Measurements from ENCODE around the gene VMAC.

VMAC gene

GRCh38 chr19:5877882-5878281, 26.8 kb upstream of the VMAC start:
- Histone ChIP-seq H4K12ac (ENCODE audit: low read depth, low read length) (no peak overlapping the region), H3K4me2 (ENCODE audit: low read length) (no peak overlapping the region), H2AK5ac (ENCODE audit: low read length) (no peak overlapping the region), H3K36me3 (ENCODE audit: control insufficient read depth in 1 of 2, insufficient read depth in 2 of 2, low read length in 2 of 2) (no peaks in the 10 kb centered on the region), H3K18ac (ENCODE audit: low read length) (no peak overlapping the region), H3K9me3 (ENCODE audit: insufficient read depth, low read depth, low read length) (no peaks in the 10 kb centered on the region), H3K27ac (ENCODE audit: low read depth, low read length) (no peak overlapping the region), H3K79me1 (ENCODE audit: low read length) (no peaks in the 10 kb centered on the region), H3K23ac (ENCODE audit: low read length) (no peak overlapping the region), H3K4ac (ENCODE audit: low read depth, low read length) (no peak overlapping the region), H3K27me3 (ENCODE audit: insufficient read depth, low read length) (no peaks in the 10 kb centered on the region), H2AFZ (ENCODE audit: insufficient read depth, low read length, poor library complexity) (no peak overlapping the region), H2BK5ac (ENCODE audit: low read depth, low read length, poor library complexity) (no peak overlapping the region), H3K79me2 (ENCODE audit: control insufficient read depth, insufficient read depth, low read length, poor library complexity) (no peaks in the 10 kb centered on the region), H4K8ac (ENCODE audit: low read depth, low read length) (no peak overlapping the region), H4K91ac (ENCODE audit: low read depth, low read length) (no peak overlapping the region), H3K9ac (ENCODE audit: low read length) (no peak overlapping the region), H2BK120ac (ENCODE audit: insufficient read depth, low read length, poor library complexity) (no peak overlapping the region), H3K14ac (ENCODE audit: low read length) (no peak overlapping the region), H2BK12ac (ENCODE audit: low read length) (no peak overlapping the region), H3K4me3 (ENCODE audit: low read depth, low read length) (no peak overlapping the region), H3K4me1 (ENCODE audit: control insufficient read depth in 1 of 2, insufficient read depth in 2 of 2, low read length in 2 of 2) (peaks cover 0 to 5% of the 10 kb centered on the region in 2 experiments)
- no peak for DNase-seq
- WGBS (ENCODE audit: extremely low coverage, insufficient coverage, insufficient read length) = no CpG with 5 or more reads among the region's 9 CpGs

- H4K8ac ChIP-seq (ENCODE audit: low read depth, low read length) = no peak overlapping the region
- H2BK12ac ChIP-seq (ENCODE audit: low read length) = no peak overlapping the region
- no peaks in the 10 kb centered on the region for H3K79me1 ChIP-seq (ENCODE audit: low read length)
- H2AFZ ChIP-seq (ENCODE audit: insufficient read depth, low read length, poor library complexity) = no peak overlapping the region
- no peak overlapping the region for H3K14ac ChIP-seq (ENCODE audit: low read length)
- H2BK5ac ChIP-seq (ENCODE audit: low read depth, low read length, poor library complexity) = no peak overlapping the region
- H3K9me3 ChIP-seq (ENCODE audit: insufficient read depth, low read depth, low read length) = no peaks in the 10 kb centered on the region
- H2BK120ac ChIP-seq (ENCODE audit: insufficient read depth, low read length, poor library complexity) = no peak overlapping the region
- H4K12ac ChIP-seq (ENCODE audit: low read depth, low read length) = no peak overlapping the region
- no peaks in the 10 kb centered on the region for H3K36me3 ChIP-seq (ENCODE audit: control insufficient read depth in 1 of 2, insufficient read depth in 2 of 2, low read length in 2 of 2)
- no peak overlapping the region for H3K18ac ChIP-seq (ENCODE audit: low read length)
- H3K23ac ChIP-seq (ENCODE audit: low read length) = no peak overlapping the region
- H3K79me2 ChIP-seq (ENCODE audit: control insufficient read depth, insufficient read depth, low read length, poor library complexity) = no peaks in the 10 kb centered on the region
- no peak overlapping the region for H3K4me3 ChIP-seq (ENCODE audit: low read depth, low read length)
- no peaks in the 10 kb centered on the region for H3K27me3 ChIP-seq (ENCODE audit: insufficient read depth, low read length)
- no peak overlapping the region for H3K4me2 ChIP-seq (ENCODE audit: low read length)
- H3K4me1 ChIP-seq (ENCODE audit: control insufficient read depth in 1 of 2, insufficient read depth in 2 of 2, low read length in 2 of 2) = peaks cover 0 to 5% of the 10 kb centered on the region in 2 experiments
- H2AK5ac ChIP-seq (ENCODE audit: low read length) = no peak overlapping the region
- no peak overlapping the region for H3K27ac ChIP-seq (ENCODE audit: low read depth, low read length)
- no peak overlapping the region for H4K91ac ChIP-seq (ENCODE audit: low read depth, low read length)
- H3K4ac ChIP-seq (ENCODE audit: low read depth, low read length) = no peak overlapping the region
- WGBS (ENCODE audit: extremely low coverage, insufficient coverage, insufficient read length) = no CpG with 5 or more reads among the region's 6 CpGs
- no peak overlapping the region for H3K9ac ChIP-seq (ENCODE audit: low read length)
- no peak for DNase-seq
These were observed 24.5 kb upstream of the VMAC start for GRCh38 chr19:5880196-5880595.

DNA sequence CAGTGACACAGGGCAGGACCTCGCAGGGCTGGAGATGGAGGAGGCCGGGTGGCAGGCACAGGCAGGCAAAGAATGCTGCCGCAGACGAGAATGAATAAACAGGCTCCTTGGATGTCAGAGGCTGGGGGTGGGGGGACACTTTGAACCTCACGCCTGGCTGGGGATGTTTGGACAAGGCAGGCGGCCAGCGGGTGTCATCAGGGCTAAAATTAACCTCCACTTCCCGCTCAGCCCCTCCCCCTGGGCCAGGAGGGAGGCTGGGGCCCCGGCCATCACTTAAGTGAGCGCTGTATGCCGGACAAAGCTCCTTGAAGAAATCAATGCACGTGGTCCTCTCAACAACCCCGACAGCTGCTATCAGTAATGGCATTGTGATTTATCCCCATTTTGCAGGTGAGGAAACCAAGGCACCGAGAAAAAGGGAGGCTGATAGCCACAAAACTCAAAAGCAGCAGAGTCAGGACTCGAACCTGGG, 24.0 kb upstream of the VMAC start:
- Histone ChIP-seq H2BK120ac (ENCODE audit: insufficient read depth, low read length, poor library complexity) (no peak overlapping the region), H3K4ac (ENCODE audit: low read depth, low read length) (no peak overlapping the region), H3K27ac (ENCODE audit: low read depth, low read length) (no peak overlapping the region), H2AK5ac (ENCODE audit: low read length) (no peak overlapping the region), H2BK5ac (ENCODE audit: low read depth, low read length, poor library complexity) (no peak overlapping the region), H2AFZ (ENCODE audit: insufficient read depth, low read length, poor library complexity) (no peak overlapping the region), H4K8ac (ENCODE audit: low read depth, low read length) (no peak overlapping the region), H3K23ac (ENCODE audit: low read length) (no peak overlapping the region), H4K12ac (ENCODE audit: low read depth, low read length) (no peak overlapping the region), H3K14ac (ENCODE audit: low read length) (no peak overlapping the region), H3K4me3 (ENCODE audit: low read depth, low read length) (no peak overlapping the region), H2BK12ac (ENCODE audit: low read length) (no peak overlapping the region), H4K91ac (ENCODE audit: low read depth, low read length) (no peak overlapping the region), H3K4me1 (ENCODE audit: control insufficient read depth in 1 of 2, insufficient read depth in 2 of 2, low read length in 2 of 2) (peaks cover 0 to 5% of the 10 kb centered on the region in 2 experiments), H3K18ac (ENCODE audit: low read length) (no peak overlapping the region), H3K27me3 (ENCODE audit: insufficient read depth, low read length) (no peaks in the 10 kb centered on the region), H3K79me2 (ENCODE audit: control insufficient read depth, insufficient read depth, low read length, poor library complexity) (no peaks in the 10 kb centered on the region), H3K79me1 (ENCODE audit: low read length) (no peaks in the 10 kb centered on the region), H3K9ac (ENCODE audit: low read length) (no peak overlapping the region), H3K36me3 (ENCODE audit: control insufficient read depth in 1 of 2, insufficient read depth in 2 of 2, low read length in 2 of 2) (no peaks in the 10 kb centered on the region), H3K4me2 (ENCODE audit: low read length) (no peak overlapping the region), H3K9me3 (ENCODE audit: insufficient read depth, low read depth, low read length) (no peaks in the 10 kb centered on the region)
- no peak for DNase-seq
- WGBS (ENCODE audit: extremely low coverage, insufficient coverage, insufficient read length) = no CpG with 5 or more reads among the region's 15 CpGs

DNA sequence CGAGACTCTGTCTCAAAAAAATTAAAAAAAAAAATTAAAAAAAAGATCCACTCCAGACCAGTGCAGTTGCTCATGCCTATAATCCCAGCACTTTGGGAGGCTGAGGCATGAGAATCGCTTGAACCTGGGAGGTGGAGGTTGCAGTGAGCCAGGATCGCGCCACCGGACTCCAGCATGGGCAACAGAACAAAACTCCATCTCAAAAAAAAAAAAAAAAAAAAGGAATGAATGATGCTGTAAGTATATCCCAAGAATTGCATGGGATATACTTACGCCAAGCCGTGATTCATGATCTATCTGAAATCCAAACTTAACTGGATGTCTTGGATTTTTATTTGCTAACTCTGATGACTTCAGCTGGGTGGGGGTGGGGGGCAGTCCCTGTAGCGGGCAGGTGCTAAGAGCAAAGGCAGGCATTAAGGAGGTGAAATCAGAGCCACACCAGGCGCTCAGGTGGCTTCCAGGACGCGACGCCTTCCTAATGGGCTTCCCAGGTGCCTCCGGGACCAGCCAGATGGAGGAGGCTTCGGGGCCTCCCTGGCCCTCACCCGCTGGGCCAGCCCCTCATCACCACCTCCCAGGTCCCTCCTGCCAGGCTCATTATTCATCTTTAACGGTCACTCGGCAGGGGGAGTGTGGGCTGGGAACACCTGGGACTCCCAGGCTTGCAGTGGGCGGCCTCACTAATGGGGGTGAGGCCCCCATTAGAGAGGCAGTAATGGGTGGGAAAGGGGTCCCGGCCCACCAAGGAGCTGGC, 23.0 kb upstream of the VMAC start:
- DNase-seq = no peak
- Histone ChIP-seq H3K9me3 (ENCODE audit: insufficient read depth, low read depth, low read length) (no peaks in the 10 kb centered on the region), H3K27me3 (ENCODE audit: insufficient read depth, low read length) (no peaks in the 10 kb centered on the region), H3K9ac (ENCODE audit: low read length) (no peak overlapping the region), H4K91ac (ENCODE audit: low read depth, low read length) (no peak overlapping the region), H3K18ac (ENCODE audit: low read length) (no peak overlapping the region), H3K79me1 (ENCODE audit: low read length) (no peaks in the 10 kb centered on the region), H2BK5ac (ENCODE audit: low read depth, low read length, poor library complexity) (no peak overlapping the region), H3K27ac (ENCODE audit: low read depth, low read length) (no peak overlapping the region), H3K4me3 (ENCODE audit: low read depth, low read length) (no peak overlapping the region), H2AFZ (ENCODE audit: insufficient read depth, low read length, poor library complexity) (no peak overlapping the region), H2BK12ac (ENCODE audit: low read length) (no peak overlapping the region), H2BK120ac (ENCODE audit: insufficient read depth, low read length, poor library complexity) (no peak overlapping the region), H3K23ac (ENCODE audit: low read length) (no peak overlapping the region), H3K14ac (ENCODE audit: low read length) (no peak overlapping the region), H3K4me2 (ENCODE audit: low read length) (no peak overlapping the region), H4K8ac (ENCODE audit: low read depth, low read length) (no peak overlapping the region), H3K79me2 (ENCODE audit: control insufficient read depth, insufficient read depth, low read length, poor library complexity) (no peaks in the 10 kb centered on the region), H2AK5ac (ENCODE audit: low read length) (no peak overlapping the region), H3K4me1 (ENCODE audit: control insufficient read depth in 1 of 2, insufficient read depth in 2 of 2, low read length in 2 of 2) (peaks cover 0 to 5% of the 10 kb centered on the region in 2 experiments), H3K4ac (ENCODE audit: low read depth, low read length) (no peak overlapping the region), H3K36me3 (ENCODE audit: control insufficient read depth in 1 of 2, insufficient read depth in 2 of 2, low read length in 2 of 2) (no peaks in the 10 kb centered on the region), H4K12ac (ENCODE audit: low read depth, low read length) (no peak overlapping the region)
- WGBS (ENCODE audit: extremely low coverage, insufficient coverage, insufficient read length) = no CpG with 5 or more reads among the region's 19 CpGs

Measured in trophoblast cell (in vitro differentiated cells and primary cell).